Embryonic facial prominence (tissue), 1 donor: ENCODE results near the gene TP53BP2.
"Not testable (repeated sequence)": the region's sequence is repeated elsewhere in the genome, so short reads cannot be mapped to it uniquely, and the experiment has no call there.

Source experiments
- DNase-seq: peaks from one replicate; pipeline ENCODE4 v3.0.0-alpha.2; 2016; ENCODE audit errors: extremely low spot score

Gene TP53BP2

DNA sequence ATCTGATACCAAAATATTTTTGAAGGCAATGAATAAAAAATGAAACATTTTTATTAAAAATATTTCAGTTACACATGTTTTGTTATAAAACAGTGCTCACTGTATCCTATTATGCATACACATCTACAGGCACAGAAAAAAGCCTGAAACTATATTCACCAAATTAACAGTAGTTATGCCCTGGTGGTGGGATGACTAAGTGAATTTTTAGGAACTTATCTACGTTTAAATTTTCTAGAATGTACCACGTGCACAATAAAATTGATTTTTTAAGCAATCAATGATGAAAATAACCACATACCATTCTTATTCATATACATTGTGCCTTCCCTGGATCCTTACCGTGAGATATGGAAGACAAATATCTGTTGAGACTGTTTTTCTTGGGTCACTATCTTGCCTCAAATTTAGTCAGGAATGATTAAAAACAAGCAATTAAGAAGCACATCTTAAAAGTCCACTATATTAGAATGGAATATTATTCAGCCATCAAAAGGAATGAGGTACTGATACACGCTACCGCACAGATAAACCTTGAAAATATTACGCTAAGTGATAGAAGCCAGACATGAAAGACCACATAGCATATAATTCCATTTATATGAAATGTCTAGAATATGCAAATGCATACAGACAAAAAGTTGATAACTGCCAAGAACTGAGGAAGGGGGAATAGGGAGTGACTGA lies 17.4 kb downstream of the TP53BP2 start:
- DNase-seq: no peak

DNA sequence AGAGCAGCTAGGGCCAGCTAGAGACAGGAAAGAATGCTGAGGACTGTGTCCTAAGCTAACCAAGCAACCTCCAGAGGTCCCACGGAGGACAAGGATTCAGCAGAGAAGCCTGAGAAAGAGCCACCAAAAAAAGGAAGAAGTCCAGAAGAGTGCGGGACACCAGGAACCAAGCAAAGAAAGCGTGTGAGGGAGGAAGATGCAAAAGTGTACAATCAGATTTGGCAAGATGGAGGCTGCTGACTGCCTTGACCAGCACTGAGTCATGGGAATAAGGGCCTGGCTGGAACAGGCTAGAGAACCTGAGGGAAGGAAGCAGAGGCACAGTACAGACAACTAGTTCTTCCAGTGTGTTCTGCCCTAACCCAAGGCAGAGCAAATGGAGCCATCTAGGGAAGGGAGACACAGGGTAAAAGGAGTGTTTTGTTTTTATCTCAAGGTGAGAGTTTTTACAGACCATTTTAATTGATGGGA lies 18.5 kb downstream of the TP53BP2 start:
- DNase-seq: no peak

- DNase-seq: no peak
Observed at GRCh38 chr1:223825767-223826748, 19.7 kb downstream of the TP53BP2 start.

DNA sequence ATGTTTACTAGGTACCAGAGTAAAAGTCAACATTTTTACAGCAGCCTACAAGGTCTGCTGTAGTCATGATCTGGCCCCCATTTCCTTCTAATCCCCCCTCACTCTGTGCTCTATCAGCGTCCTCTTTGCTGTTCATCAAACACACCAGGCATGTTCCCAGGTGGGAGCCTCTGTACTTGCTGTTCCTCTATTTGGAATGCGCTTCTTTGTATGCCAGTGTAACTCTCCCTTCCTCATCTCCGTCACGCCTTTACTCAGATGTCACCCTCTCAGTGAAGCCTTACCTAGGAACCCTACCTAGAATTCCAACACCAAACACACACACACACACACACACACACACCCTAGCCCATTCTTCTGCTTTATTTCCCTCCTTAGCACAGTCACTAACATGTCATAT lies 21.0 kb downstream of the TP53BP2 start:
- no peak for DNase-seq

DNA sequence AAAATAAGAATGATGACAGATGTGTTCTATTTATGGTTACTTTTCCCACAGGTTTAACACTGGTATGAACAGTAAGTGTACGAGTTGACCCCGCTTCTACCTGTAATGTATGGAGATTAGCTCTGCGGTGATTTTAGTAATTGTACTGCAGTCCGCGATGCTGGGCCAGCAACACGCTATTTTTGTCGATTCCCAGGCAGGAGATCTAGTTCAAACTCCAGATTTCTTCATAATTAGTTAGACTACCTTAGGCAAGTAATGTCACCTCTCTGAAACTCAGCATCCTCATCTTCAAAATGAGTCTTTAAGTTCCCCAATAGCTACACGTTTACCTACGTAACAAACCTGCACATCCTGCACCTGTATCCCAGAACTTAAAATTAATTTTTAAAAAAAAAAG lies 21.5 kb downstream of the TP53BP2 start:
- no peak for DNase-seq

GRCh38 chr1:223820971-223821370 lies 24.8 kb downstream of the TP53BP2 start:
- no peak for DNase-seq

DNA sequence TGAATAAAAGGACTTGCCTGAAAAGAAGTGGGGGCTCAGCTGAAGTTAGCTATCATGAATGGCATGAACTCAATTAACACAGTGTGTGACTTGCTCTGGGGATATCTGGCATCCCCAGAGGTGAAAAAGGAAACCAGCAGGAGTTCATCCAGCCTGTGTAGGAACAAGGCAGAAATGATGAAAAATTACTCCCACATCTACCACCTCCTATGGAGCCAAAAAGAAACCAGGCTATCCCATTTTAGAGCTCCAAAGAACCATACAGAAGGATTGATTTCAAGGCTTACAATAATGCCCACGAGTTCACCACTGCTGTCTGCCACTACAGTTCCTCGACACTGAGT lies 25.3 kb downstream of the TP53BP2 start:
- DNase-seq: no peak

DNA sequence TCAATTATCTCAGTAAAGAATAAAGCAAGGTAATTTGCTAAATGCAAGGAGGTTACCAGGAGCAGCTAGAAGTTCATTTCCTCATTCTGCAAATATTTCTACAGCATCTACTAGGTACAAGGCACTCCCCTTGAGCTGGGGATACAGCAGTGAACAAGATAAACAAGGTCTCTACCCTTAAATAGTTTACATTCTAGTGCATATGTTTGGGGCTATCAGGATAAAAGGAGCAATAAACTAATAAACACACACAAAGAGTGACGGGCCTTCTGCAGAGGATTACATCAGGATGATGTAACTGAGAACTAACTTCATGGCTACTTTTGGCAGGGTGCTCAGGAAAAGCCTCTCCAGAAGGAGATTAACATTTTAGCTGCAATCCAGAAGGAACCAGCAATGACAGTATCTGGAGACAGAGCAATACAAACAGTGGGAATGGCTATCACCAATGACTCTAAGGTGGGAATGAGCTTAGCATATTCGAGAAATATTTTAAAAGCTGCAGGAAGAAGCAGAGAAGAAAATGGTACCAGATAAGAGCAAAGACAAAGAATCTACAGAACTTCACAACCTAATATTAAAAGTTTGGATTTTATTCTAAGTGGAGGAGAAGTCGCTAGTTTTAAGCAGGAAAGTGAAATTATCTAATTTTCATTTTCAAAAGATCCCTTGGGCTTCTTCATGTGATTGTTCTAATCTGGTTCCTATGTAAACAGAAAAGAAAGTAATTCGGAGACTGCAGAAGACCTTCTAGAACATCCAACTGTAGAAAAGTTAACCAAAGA lies 25.8 kb downstream of the TP53BP2 start:
- DNase-seq: no peak

DNA sequence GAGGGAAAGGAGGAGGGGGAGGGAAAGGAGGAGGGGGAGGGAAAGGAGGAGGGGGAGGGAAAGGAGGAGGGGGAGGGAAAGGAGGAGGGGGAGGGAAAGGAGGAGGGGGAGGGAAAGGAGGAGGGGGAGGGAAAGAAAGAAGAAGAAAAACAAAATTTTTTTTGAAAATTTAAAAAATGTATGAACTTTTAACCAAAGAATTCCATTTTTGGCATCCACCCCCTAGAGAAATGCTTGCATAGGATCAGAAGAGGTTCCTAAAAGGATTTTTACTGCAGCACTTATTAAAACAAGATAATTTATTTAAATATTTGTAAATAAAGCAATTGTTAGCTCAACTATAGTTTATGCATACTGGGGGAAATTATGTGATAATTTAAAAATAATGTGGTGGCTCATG lies 28.5 kb downstream of the TP53BP2 start:
- not testable (repeated sequence) for DNase-seq

GRCh38 chr1:223815865-223816264 lies 29.9 kb downstream of the TP53BP2 start:
- no peak for DNase-seq

GRCh38 chr1:223815020-223815853 lies 30.5 kb downstream of the TP53BP2 start:
- no peak for DNase-seq

DNA sequence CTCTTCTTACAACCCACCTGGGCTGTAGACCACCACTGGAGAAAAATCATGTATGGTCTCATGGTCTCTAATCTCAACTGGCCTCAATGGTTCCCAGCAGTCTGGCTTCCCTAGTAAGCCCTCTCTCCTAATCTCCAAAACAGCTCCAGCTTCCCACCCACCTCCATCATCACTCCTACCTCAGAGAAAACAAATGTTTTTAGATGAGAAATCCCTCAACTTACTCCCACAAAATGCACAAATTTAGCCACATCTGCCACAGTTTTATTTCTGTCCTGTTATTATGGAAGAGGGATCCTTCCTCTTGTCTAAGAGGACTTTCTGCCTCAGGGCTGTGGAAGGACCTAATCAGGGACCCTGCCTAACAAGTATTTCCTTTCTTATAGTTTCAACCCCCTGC lies 32.1 kb downstream of the TP53BP2 start:
- DNase-seq: no peak

GRCh38 chr1:223811634-223812101 lies 34.1 kb downstream of the TP53BP2 start:
- DNase-seq: peak; percentile 16

DNA sequence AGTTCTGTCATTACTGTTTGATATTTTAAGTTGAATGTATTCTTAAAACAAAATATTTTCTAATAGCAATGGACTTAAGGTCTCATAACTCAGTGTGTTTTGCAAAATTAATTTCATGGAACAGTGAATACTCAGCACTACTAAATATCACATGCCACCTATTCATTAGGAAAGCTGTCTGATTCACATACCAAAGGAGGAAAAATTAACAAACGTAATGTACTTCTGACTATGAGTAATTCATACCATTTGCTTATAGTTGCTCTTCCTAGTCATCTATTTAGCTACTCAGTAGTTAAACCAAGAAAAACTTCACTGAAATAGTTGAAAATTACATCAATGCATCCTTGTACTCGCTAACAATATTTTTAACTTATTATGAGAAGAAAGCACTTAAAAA lies 35.2 kb downstream of the TP53BP2 start:
- no peak for DNase-seq

- not testable (repeated sequence) for DNase-seq
Observed at GRCh38 chr1:223809905-223810304, 35.8 kb downstream of the TP53BP2 start.

DNA sequence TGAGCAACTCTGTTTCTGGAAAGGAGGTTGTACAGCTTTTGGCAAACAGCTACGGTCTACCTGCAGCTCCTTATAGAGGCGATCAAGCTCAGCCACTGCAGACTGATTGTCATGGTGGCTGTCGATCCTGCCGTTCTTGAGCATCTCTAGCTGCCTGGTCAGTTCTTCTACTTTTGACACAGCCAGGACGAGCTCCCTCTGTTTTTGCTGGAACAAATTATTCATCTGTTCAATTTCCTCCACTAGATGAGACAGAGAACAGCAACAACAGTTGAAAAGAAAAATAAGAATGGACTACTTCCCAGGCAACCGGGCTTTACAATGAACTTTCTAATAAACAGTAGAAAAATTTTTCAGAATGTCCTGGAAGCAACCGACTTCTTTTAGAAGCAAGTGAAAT lies 42.5 kb downstream of the TP53BP2 start:
- DNase-seq: no peak

DNA sequence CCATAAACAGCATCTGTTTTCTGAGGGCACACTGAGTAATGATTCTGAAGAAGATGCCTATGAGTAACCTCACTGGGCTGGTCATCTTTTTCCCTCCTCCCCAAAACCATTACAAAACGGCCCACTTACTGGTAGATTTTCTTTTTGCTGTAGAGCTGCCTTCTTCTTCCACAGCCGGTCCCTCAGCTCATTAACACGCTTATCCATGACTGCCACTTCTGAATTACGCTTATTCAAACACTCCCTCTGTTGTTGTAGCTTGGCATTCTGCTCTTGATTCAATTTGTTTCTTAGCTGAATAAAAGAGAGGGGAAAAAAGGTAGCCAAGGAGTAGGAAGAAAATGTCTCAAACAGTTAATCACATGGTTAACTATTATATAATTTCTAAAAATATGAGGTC lies 43.1 kb downstream of the TP53BP2 start:
- DNase-seq: no peak

DNA sequence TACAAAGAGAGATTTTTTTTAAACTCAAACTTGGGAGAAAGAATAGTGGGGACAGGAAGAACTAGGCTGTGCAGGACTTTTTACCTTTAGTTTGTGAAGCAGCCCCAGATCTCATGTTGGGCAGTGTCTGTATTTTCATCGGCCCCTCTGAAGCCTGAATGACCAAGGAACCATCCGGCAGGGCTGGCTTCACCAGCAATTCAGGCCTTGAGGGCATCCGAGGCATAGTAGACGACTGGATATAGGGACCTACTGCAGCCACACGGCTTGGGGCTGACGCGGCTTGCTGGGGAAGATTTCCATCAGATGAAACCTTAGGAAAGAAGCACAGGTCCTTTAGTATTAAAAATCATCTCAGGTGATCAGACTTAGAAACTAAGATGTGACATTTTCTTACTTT lies 43.7 kb downstream of the TP53BP2 start:
- DNase-seq: no peak

- no peak for DNase-seq
Observed at GRCh38 chr1:223796210-223796609, 49.5 kb downstream of the TP53BP2 start.

DNA sequence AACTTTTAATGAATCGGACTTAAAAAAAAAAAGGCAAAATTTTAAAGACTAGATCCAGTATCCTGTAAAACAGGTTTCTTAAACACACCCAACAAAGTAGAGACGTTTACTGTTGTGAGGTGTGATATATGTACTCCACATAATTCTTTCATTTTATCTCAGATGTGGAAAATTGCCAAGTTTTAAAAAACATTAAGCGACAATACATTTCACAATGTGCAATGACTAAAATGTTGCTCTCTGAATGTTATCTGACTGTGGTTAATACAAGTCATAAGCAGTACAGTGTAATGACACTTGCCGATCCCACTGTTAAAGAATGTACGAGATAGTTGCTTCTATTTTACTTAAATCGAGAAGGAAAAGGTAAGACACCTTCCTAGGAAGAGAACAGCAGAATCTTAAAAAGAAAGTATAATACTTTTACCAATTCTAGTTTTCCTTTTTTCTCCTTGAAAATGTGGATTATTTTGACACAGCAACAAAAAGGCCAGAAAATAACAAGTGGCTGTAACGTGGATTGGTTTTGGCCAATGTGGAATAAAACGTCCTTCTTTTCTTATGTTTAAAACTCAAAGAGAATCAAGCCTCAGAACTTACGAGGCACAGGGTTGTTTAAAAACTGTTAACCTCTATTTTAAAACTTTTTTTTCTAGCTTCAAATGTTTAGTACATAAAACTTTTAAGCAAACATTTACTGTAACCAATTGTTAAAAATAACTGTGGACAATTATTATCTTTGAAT lies 51.4 kb downstream of the TP53BP2 start:
- no peak for DNase-seq
